Fibroblast of upper back skin (primary cell): Measurements from ENCODE around the gene MAST4.

Source experiments
- DNase-seq: peaks from one replicate; pipeline ENCODE4 v3.0.0-alpha.2; 2013

MAST4 gene

DNA sequence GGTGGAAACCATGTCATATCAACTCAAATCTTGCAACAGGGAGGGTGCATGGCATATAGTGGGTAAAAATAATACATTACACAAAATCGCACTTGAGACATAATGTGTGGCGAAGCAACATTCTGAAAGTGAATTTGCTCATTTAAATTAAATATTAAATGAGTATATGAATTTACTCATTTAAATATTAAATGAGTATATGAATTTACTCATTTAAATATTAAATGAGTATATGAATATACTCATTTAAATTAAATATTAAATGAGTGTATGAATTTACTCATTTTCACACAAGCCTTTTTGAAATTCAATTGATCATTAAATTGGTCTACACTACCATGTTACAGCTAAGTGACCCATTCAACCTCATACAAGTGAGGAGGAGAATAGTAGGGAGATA, 10.5 kb downstream of the MAST4 start:
- no peak for DNase-seq

DNA sequence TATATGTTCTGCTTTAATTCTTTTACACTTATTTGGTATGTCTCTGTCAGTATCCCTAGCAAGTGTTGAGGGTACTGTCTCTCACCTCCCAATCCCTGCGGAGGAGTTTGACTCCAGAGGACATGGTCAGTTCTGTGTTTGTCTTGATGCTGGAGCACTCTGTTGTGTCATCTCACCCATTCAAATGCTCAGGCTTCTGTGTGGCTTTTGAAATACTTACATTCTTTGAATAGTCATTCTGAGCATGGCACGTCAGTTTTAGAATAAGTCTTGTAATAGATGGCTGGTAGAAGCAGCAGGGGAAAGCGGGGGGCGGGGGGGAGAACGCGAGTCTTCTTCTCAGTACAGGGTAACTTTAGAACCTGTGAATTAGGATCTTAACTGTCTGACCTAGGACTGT, 12.3 kb downstream of the MAST4 start:
- no peak for DNase-seq

DNA sequence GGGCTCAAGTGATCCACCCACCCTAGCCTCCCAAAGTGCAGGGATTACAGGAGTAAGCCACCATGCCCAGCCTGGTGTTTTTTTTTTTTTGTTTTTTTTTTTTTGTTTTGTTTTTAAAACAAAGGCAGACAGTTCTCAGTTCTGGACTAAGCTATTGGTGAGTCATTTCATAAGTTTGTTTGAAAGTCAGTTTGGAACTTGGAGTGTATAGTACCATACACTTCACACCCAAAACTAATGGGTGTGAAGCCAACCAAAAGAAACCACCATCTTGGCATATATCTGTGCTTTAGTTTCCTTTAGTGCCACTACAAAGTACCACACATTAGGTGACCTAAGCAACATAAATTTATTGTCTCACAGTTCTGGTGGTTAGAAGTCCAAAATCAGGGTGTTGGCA, 13.4 kb downstream of the MAST4 start:
- no peak for DNase-seq

DNA sequence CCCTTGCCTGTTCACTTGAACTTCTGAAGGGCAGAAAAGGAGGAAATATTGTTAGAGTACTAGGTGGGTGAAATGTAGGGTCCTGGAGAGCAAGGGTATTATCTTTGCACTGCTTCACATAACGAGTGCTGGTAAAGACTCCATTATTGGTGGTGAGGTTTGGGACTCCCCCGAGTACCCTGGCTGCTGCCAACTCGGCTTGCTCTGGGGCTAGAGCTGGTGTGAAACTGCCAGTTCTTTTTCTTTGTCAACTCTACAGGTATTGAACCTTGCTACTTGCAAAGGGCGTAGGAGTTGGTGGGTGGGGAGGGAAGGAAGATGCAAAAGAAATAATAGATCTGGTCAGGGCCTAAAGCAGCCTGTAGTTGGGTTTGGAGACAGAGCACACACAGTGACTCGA, 16.0 kb downstream of the MAST4 start:
- no peak for DNase-seq

DNA sequence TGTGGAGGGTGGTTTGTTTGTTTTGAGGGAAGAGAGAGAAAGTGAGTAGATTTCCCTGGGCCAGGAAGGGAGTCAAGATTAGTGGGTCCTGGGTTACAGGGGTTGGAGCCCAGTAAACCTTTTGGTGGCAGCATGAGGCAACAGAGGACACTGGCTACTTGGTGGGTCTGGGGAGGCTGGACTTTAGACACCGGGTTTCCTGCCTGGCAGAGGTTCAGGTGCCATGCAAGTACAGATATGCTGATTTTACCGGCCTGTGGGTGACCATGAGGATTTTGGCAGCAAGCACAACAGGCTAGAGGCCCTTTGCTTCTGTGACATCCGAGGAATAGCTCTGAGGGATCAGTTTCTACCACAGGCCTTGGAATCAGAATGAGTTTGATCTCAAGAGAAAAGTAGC, 18.9 kb downstream of the MAST4 start:
- no peak for DNase-seq

DNA sequence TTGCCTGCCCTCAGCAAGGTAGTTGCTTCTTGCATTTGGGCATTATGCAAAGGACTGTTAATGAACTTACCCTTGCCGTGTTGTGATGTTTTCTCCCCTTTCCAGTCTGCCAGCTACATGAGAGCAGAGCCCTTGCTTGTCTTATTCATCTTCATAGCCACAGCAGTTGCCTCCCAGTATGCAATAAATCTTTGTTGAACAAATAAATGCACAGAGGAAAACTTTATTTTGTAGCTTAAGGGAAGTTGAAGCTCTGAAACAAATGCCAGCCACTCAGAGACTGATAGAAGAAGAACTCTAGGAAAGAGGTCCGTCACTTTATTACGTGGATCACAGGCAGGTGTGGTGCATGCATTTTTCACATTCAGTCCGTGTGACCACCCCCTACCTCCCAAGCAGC, 19.7 kb downstream of the MAST4 start:
- DNase-seq: no peak

DNA sequence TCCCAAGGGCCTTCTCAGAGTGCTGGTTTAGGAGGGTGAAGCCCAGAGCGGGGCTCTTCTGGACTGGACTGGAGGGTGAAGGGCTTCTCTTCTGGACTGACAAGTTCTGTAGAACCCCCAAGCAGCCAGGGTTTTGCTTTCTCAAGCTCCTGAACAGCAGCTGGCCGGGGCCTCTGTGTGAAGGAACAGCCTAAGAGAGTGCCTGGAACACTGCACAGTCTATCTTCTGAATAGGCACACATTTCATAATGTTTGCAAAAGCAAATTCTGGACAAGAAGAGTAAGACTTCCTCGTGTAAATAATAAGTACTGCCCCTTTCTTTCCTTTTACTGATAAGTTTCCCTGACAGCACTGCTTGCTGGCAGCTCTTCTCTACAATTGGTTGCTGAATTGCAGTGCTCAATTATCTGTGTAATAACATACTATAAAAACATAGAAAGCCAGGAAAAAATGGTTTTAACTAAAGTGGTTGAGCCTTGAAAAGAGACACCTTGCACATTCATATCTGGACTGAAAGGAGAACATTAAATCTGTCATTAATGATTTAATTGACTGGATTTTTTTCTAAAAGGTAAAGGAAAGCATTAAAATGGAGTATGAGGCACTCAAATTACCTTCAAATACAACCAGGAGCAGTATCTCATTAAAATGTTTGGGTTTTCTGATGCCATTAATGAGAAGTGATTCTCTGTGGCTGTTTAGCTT, 20.5 kb downstream of the MAST4 start:
- DNase-seq: no peak

DNA sequence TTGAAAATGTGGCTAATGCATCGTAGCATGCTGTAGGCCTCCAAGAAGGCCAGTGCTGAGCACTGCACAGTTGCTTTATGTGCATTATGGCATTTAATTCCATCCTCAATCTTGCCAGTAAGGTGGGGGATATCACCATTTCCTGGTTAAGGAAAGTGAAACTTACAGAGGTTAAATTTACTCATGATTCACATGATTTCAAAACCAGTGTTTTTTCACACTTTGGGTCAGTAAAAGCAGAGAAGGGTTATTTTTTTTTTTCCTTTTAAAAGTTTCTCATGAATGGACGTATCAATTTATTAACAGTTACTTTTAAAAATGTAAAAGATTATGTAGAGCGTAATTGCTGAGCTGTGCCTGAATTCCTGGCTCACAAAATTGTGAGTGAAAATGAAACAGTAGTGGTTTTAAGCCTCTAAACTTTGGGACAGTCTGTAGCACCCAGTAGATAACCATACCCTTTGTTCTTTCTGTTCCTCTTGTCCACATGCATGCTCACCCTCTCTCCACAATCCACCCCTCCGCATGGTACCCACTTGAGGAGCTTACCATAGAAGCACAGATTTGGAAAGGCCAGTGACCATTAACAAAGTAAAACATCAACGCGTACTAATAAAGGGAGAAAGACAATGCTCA, 21.2 kb downstream of the MAST4 start:
- no peak for DNase-seq

DNA sequence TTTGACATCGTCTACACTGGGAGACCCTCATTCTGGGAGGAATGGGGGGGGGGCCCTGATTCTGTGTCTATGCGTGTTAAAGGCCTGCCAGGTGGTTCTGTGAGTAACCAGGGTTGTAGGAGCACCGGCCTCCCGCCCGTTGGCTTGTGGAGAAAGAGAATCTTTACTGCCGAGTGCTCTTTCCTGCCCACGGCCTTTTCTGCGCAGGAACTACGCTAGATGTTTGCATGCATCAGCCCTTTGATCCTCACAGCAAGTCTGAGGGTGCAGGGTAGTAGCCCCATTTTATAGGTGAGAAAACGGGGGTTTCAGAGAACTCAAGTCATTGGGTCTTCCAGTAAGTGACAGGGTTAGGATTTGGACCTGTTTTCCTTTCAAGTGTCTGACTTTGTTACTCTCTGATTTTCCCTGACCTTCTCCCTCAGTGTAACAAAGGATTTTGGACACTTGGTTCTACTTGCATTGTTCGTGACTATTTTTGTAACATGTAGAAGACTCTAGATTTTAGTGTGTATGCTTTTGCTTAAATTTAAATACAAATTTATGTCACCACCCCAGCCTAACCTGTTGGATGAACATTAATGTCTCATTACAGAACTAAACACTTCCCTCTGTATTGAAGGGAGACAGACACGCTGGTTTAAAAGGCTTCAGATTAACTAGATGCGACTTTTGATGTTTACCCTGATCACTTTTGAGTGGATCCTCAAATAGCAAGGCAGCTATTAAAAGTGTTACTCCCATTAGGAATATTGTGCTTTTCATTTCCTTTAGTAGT, 22.0 kb downstream of the MAST4 start:
- DNase-seq: no peak

DNA sequence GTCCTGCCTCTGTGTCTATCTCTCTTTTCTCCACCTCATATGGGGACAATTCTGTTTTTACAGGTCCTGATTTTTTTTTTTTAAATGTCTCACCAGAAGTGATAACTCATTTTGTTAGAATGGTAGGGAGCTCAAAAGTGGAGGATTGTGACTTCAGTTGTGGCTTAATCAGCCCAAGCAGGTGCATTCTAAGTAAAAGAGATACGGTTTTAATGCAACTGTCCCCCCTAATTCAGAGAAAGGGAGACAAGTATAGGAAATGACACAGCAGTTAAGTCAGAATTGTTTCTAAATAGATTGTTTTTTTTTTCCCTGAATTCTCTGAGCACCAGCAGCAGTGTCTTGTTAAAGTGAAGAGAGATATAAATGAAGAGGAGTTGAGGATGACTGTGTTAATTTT, 24.5 kb downstream of the MAST4 start:
- DNase-seq: no peak

DNA sequence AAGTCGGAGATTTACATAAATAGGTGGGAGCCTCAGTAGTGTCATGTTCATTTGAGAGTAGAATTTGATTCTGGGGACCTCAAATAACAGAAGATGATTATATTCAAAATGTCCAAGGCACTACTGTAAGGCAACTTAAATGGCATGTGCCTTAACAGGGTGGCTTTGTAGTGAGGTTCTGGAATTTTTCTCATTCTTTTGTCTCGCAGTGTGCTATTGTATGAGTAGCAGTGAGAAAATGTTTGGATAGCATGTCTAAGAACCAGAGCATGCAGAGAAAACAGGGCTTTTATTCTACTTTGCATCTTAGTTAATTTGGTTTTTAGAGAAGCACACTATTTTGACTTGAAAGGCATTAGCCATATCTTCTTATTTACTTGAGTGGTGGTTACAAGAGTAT, 25.0 kb downstream of the MAST4 start:
- DNase-seq: peak; percentile 19

DNA sequence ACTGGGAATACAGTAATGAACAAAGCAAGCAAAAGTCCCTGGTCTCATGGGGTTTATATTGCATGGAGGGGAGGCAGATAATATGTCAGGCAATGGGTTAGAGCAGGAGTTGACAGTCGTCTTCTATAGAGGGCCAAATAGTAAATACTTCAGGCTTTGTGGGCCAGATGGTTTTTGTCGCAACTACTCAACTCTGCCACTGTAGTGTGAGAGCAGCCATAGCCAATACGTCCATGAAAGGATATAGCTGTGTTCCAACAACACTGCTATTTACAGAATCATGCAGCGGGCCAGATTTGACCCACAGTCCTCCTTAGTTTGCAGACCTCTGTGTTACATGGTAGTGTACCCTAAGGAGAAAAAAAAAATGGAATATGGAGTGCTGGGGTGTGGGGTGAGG, 25.5 kb downstream of the MAST4 start:
- no peak for DNase-seq

DNA sequence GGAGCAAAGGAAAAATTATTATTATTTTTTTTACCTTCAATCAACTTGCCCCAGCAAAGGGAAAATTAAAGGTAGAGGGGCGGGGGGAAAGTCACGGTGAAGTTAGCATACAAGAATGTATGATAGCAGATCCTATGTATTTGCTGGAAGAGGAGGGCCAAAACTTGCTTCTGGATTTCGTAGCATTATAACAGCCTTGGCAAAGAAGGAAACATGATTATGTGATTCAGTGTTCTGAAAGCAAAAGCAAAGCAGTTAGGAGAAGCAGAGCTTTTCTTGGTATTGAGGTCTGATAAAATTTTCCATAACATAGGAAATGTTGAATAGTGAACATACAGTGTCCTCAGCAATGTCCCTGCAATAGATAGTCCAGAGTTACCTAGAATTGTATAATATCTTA, 32.4 kb downstream of the MAST4 start:
- no peak for DNase-seq

DNA sequence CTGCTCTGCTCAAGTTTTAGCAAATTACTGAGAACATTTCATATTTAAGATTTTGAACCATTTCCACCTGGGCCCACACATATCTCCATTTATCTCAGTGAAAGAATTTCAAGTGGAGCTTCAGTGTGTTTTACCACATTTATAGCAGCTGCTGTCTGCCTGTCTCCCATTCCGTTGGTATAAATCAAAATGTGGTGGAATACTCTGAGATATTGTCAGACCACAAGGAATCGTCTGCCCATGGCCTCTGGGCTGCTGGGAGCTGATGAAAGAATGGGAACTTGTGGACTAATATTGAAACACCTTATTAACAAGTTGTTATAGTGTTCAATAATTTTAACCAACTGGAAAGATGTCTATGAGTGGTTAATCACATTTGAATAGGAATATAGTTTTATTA, 33.3 kb downstream of the MAST4 start:
- peak; percentile 7 for DNase-seq

DNA sequence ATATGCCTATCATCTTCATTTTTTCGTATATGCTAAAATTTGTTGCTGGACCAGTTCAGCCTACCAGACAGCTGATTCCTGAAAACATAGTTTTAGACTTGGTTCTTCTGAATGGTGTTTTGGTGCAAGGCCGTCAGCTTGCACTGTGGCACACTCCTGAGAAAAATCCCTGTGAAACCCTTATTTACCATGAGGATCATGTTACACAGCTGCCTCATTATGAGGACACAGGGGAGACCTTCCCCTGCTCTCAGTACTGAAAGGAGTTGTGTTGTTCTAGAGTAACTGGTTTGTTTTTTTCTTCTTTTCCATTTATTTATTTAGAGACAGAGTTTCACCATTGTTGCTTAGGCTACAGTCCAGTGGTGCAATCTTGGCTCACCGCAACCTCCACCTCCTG, 37.6 kb downstream of the MAST4 start:
- no peak for DNase-seq

DNA sequence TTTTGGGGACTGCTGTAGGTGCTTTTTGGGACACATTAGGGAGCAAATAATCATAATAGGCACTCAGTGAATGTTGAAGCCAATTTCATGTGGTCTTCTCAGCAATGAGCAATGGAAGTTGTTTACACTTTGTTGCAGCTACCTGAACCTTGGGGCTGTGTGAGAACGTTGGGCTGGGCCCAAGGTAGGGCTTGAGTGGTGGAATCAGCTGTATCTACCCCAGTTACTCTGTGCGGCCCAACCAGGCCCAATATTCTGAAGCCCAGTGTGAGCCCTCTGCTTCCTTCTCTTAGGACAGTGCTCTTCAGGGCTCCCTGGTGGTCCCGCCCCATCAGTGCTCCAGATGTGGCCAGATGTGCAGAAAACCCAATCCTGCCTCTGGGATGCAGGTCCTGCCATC, 38.4 kb downstream of the MAST4 start:
- DNase-seq: no peak

DNA sequence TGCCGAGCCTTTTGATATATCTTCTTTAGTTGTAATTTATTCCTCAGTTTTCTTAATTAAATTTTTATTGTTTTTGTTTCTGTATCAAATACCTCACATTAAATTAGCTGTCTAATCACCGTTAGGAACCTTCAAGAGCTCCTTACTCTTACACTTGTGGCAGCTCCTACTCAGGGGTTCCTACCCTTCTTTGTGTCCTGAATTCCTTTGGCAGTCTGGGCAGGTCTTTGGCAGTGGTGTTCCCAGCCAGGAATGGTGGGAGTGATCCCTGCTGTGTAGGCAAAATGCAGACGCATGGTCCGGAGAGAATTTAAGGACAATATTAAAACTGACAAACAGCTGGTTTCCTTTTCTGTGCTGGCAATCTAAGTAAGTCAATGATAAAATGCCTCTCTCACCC, 41.8 kb downstream of the MAST4 start:
- no peak for DNase-seq

DNA sequence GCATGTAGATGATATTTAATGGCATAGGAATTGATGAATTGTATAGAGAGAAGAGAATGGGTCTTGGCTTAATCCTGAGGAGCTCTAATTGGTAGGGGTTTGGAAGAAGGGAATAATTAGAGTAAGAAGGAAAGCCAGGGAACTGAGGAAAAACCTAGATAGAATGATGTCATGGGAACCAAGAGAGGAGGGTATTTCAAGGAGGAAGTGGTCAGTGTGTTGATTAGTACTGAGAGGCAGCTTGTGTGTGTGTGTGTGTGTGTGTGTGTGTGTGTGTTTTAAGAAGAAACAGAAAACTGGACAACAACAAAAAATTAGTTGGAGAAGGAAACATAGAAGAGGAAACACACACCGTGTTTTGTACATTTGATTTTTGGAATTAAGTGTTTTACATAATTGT, 42.8 kb downstream of the MAST4 start:
- DNase-seq: no peak

DNA sequence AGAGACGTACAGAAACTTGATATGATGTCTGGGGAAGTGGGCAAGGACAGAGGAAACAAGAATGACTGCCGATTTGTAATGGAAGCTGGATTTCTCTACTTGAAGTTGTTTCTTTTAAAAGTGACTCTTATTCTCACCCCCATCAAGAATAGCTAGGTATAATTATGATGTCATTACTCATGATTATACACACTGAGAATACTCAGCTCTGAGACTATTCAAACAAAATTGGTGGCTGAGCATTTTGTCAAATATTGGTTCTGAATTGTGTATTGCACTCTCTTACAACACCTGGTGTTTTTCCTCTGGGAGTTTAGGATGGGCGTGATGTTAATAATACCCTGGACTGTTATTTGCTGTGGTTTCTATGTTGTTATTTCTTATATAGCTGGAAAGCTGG, 46.3 kb downstream of the MAST4 start:
- DNase-seq: no peak

DNA sequence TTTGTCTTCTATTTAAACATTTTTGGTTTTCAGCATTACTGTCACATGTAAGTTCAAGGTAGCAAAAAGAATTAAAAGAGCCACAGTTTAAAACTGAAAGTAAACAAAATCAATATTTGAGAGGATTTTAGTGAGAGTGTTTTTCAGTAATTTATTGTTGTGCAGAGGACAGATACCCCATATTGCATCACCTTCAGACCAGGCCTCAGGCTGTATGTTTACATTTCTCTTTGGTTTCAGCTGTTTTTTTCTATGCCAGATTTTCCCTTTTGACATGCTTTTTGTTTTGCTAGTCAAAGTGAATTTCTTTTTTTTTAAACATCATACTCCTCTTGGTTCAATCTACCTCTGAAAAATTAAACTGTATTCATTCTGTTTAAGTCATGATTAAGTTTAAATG, 47.2 kb downstream of the MAST4 start:
- DNase-seq: no peak

DNA sequence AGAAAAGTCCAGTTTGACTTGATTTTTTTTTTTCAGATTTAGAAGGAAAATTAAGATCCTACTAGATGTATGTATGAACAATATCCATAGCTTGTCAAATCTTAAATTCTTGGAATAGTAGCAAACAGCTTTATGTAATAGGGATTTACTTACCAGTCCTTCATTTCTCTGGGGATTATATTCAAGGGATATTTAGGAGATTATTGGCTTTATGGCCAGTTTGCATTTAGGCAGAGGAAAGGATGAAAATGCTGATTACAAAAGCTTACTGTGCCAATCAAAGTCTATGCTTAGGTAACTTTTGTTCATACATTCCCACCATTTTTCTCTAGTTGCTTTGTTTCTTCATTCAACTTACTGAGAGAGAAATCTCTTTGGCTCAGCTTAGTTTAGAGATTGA, 47.9 kb downstream of the MAST4 start:
- DNase-seq: no peak

DNA sequence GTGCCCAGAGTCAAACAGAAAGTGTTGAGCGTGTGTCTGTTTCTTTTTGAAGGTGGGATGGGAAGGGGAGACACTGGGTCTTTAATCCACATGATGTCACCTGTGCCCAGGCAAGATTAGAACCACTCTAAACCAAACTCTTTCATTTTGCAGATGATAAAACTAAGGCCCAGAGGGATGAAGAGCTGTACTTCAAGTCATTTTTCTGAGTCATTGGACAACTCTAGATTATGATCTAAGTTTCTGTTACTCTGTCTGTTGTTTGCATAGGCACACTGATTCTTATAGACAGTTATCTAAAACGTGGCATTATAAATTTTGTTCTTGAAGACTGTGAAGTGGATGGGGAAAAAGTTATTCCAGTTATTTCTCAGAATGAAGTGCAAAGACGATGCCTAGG, 48.8 kb downstream of the MAST4 start:
- DNase-seq: no peak

DNA sequence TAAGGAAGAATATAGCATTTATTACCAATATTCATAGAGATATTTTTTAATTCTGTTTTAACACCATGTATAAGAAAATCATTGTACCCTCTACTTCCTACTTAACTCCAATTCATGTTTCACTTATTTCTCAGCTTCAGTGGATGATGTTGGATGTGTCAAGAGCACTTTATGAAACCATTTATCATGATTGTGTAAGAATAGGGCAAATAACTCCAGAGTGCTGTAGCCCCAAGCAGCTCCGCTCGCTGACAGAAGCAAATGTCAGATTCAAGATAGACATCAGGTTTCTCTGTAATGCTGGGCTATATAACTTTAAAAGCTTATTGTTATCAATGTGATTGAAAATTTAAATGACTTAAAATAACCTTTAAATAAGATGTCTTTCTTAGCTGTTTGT, 50.4 kb downstream of the MAST4 start:
- DNase-seq: peak; percentile 20

DNA sequence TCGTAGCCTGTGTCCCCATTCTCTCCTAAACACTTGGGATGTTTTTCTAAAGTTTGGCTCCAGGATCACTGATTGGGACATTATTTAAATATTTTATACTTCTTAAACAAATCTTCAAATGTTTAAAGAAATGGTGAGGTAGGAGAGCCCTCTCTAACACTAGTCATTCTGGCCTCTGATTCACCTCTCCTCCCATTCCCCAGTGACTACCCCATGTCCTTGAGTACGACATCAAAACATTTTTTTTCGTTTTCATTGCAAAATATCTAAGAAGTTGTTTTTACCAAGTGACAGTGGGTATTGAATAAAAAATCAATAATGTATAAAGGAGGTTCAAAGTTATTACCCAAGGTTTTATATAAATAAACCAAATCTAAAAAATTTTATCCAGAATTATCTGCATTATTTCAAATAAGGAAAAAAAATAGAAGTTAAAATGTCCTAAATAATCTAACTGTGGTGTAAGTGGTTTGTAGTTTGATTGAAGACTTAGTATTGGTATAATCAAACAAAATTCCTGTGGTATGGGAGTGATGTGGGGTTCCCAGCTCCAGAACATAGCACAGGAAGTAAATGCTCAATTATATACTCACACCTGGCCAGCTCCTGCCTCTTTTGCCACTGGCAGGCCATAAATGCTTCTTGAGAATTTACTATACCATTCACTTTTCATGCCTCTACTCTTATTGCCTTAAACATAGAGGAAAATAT, 51.1 kb downstream of the MAST4 start:
- DNase-seq: peak; percentile 6
